GM12891 (cell line): ENCODE results near the gene ZNRF4. TPM values are rescaled to one million over a fixed set of nuclear protein-coding genes. Genes with fewer than 3 reads are reported as not detected.
"Not testable (repeated sequence)": the region's sequence is repeated elsewhere in the genome, so short reads cannot be mapped to it uniquely, and the experiment has no call there.

Experiments used
- DNase-seq: peaks from one replicate; pipeline ENCODE4 v3.0.0; 2011; ENCODE audit warnings: low spot score; ENCODE audit not compliant: insufficient read length
- FAIRE-seq: peaks from 2 replicates; lab custom pipeline; 2011; peaks lifted over from hg19 to GRCh38; lab: Jason Lieb, UNC
- PAX5 ChIP-seq: IDR thresholded peaks from 2 replicates; pipeline ENCODE4 v1.6.1; 2011; ENCODE audit warnings: low read length, moderate library complexity, mild to moderate bottlenecking; ENCODE audit not compliant: insufficient read depth, severe bottlenecking
- POLR2A ChIP-seq: IDR thresholded peaks from 2 replicates; pipeline ENCODE4 v1.6.1; 2011; ENCODE audit warnings: low read depth, low read length, control low read depth
- POLR2AphosphoS5 ChIP-seq: IDR thresholded peaks from 2 replicates; pipeline ENCODE4 v1.6.1; 2011; ENCODE audit warnings: low read depth, low read length, control low read depth
- POU2F2 ChIP-seq: IDR thresholded peaks from 2 replicates; pipeline ENCODE4 v1.6.1; 2011; ENCODE audit warnings: low read depth, mild to moderate bottlenecking, control low read depth, low read length, moderate library complexity
- SPI1 ChIP-seq: IDR thresholded peaks from 2 replicates; pipeline ENCODE4 v1.6.1; 2011; ENCODE audit warnings: low read depth, low read length, control low read depth
- TAF1 ChIP-seq: IDR thresholded peaks from 2 replicates; pipeline ENCODE4 v1.6.1; 2011; ENCODE audit warnings: low read depth, low read length, control low read depth
- polyA plus RNA-seq: library from polyadenylated mRNA; unstranded; fragments of >200 nt; gene quantifications from one replicate; pipeline ENCODE4 v1.2.1, GENCODE V29; 2012; ENCODE audit warnings: low read depth, missing spikeins, inconsistent platforms; ENCODE audit not compliant: missing spikeins

ZNRF4 gene, protein sequence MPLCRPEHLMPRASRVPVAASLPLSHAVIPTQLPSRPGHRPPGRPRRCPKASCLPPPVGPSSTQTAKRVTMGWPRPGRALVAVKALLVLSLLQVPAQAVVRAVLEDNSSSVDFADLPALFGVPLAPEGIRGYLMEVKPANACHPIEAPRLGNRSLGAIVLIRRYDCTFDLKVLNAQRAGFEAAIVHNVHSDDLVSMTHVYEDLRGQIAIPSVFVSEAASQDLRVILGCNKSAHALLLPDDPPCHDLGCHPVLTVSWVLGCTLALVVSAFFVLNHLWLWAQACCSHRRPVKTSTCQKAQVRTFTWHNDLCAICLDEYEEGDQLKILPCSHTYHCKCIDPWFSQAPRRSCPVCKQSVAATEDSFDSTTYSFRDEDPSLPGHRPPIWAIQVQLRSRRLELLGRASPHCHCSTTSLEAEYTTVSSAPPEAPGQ
- not detected for polyA plus RNA-seq

DNA sequence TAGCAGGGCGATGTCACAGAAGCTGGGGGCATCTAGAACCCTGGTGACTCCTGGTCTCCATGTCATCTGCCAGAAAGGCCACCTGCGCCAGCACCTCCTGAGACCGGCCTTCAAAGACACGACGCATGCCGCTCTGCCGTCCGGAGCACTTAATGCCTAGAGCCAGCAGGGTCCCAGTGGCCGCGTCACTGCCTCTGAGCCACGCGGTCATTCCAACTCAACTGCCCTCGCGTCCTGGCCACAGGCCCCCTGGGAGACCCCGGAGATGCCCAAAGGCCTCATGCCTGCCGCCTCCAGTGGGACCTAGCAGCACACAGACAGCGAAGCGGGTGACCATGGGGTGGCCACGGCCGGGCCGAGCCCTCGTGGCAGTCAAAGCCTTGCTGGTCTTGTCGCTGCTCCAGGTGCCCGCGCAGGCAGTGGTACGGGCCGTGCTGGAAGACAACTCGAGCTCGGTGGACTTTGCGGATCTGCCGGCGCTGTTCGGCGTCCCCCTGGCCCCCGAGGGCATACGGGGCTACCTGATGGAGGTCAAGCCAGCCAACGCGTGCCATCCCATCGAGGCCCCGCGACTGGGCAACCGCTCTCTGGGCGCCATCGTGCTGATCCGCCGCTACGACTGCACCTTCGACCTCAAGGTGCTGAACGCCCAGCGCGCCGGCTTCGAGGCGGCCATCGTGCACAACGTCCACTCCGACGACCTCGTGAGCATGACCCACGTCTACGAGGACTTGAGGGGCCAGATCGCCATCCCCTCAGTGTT is at the start of gene ZNRF4:
TSS of gene ZNRF4 (plus strand) at position 51 of the 763 bp plus-strand sequence. CDS start at position 126, 75 bp downstream.
- FAIRE-seq (no peak), DNase-seq (no peak)
- no peak for TF ChIP-seq PAX5
- TF ChIP-seq TAF1 = no peak
- no peak for TF ChIP-seq POLR2AphosphoS5
- TF ChIP-seq POU2F2 = no peak
- TF ChIP-seq SPI1 = no peak
- TF ChIP-seq POLR2A = no peak

DNA sequence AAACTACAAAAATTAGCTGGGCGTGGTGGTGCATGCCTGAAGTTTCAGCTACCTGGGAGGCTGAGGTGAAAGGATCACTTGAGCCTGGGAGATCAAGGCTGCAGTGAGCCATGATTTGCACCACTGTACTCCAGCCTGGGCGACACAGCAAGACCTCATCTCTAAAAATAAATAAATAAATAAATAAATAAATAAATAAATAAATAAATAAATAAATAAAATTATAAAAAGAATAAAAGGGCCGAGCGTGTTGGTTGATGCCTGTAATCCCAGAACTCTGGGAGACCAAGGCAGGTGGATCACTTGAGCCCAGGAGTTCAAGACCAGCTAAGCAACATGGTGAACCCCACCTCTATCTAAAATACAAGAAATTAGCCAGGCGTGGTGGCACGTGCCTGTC is 49.0 kb upstream of the ZNRF4 start:
- not testable (repeated sequence) for FAIRE-seq, DNase-seq

DNA sequence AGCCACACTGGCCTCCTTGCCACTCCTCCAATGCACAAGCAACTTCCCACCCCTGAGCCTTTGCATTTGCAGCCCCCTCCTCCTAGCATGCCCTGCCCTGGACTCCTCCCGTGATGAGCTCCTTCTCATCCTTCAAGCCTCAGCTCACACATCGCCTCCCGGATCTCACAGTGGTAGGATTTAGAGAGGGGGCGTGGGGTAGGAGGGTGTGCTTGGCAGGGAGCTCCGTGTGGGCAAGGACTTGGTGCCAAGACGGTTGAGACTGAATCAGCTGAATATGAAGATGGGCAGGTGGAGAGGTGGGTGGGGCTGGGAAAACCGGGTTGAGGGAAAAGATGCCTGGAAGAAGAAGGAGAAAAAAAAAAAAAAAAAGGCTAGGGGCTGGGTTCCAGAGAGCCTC is 48.4 kb upstream of the ZNRF4 start:
- TF ChIP-seq TAF1 (no peak), PAX5 (no peak), SPI1 (no peak), POU2F2 (no peak)
- DNase-seq (no peak), FAIRE-seq (no peak)

DNA sequence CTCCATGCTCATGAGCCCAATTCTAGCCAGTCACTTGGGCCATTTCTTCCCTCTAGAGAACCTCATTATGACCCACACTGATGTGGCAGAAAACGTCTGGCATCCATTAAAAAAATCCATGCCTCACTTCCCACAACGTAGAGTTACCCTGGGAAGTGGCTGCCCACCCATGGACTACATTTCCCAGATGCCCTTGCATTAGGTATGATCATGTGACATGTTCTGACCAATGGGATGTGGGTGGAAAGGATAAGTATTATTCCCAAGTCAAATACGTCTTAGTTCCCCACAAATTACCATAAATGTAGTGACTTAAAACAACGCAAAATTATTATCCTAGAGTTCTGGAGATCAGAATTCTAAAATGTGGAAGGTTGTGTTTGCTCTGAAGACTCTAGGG is 47.9 kb upstream of the ZNRF4 start:
- FAIRE-seq = no peak
- TF ChIP-seq POU2F2 (no peak), POLR2A (no peak), TAF1 (no peak), POLR2AphosphoS5 (no peak), PAX5 (no peak), SPI1 (no peak)
- no peak for DNase-seq

DNA sequence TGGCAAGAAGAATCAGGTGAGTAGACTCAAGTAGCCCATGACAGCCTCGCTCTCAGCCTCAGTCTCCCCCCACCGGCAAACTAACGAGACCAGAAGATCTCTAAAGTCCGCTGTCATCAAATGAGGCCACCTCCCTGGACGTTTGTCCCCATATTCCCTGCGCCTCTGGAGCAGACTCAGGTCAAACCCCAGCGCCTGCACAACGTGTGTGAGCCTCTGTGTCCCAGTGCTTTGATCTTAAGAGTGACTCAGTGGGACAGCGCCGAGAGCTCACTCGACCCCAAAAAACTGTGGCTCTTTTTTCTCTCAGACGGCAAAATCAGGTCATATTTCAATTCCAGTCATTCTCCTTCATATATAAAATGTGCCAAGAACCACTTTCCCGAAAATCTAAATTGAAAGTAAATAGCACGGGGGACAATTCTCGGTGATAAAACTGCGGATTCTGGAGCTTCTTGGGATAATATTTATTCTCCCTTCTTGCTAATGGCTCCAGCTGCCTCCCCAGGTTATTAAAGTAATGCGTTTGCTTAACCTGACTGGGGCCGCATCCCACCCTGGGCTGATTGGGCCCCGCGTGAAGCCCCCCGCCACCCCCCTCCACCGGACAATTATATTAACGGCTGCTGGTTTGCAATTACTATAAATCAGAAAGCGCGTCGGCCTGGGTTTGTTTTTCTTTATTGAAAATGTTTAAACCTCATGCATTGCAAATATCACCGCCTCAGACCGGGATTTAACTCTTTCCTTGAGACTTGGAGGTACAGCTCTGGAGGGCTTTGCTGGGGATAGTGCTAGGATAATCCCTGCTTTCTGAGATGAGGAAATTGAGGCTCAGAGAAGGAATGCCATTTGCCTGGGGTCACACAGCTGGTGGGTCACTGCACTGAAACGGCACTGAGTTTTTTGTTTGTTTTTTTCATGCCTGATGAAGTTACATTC is 37.5 kb upstream of the ZNRF4 start:
- DNase-seq (no peak), FAIRE-seq (no peak)
- TF ChIP-seq POU2F2 (no peak), TAF1 (no peak), SPI1 (no peak), POLR2AphosphoS5 (no peak), POLR2A (no peak), PAX5 (no peak)

DNA sequence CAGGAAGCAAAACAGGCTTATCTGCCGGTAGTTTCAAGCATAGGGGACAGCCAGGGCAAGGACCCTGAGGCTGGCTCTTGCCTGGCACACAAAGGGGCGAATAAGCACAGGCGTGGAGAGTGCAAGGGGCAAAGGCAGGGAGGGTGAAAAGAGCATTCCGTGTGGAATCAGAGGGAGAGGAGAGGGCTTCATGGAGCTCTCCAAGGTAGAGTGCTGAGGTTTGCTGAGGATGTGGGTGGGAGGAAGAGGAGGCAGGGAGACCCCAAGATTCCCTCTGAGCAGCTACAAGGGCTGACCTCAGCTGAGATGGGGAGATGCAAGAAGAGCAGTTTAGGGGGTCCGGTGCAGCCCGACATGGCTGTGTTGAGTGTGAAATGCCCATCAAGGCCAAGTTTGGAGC is 36.5 kb upstream of the ZNRF4 start:
- FAIRE-seq (no peak), DNase-seq (no peak)
- TF ChIP-seq POU2F2 = no peak
- TF ChIP-seq POLR2AphosphoS5 = no peak
- no peak for TF ChIP-seq PAX5
- TF ChIP-seq TAF1 = no peak

DNA sequence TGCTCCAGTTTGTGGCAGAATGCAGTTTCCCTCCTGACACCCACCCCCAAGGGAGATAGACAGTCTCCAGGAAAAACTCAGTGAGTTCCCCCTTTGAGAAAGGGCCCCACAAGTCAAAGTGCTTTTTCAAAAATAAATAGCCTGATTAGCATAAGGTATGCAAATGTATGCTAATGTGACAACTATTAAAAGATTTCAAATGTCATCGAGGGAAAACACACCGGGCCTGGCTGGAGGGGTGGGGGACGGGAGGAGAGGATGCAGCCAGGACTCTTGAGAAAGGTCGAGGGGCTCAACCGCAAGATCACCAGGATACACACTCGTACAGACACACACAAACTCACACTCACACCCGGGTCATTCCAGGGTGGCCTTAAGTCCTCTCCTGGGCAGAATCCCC is 34.3 kb upstream of the ZNRF4 start:
- no peak for FAIRE-seq
- TF ChIP-seq PAX5 = no peak
- no peak for DNase-seq

DNA sequence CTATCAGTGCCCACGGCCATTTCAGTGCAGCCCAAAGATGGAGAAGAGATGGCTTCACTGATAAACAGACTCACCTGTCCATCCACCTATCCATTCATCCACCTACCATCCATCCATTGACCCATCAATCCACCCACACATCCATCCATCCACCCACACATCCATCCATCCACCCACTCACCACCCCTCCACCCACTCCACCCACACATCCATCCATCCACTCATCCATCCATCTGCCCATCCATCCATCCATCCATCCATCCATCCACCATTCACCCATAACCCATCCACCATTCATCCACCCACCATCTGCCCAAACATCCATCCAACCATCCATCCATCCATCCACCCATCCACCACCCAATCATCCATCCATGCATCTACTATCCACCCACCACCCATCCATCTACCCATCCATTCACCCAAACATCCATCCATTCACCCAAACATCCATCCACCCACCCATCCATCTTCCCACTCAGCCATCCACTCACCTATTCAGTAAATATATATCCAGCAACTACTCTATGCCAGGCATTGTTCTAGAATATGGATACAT is 31.6 kb upstream of the ZNRF4 start:
- FAIRE-seq (no peak), DNase-seq (no peak)
- TF ChIP-seq POLR2A (no peak), TAF1 (no peak), PAX5 (no peak), POU2F2 (no peak), SPI1 (no peak), POLR2AphosphoS5 (no peak)

DNA sequence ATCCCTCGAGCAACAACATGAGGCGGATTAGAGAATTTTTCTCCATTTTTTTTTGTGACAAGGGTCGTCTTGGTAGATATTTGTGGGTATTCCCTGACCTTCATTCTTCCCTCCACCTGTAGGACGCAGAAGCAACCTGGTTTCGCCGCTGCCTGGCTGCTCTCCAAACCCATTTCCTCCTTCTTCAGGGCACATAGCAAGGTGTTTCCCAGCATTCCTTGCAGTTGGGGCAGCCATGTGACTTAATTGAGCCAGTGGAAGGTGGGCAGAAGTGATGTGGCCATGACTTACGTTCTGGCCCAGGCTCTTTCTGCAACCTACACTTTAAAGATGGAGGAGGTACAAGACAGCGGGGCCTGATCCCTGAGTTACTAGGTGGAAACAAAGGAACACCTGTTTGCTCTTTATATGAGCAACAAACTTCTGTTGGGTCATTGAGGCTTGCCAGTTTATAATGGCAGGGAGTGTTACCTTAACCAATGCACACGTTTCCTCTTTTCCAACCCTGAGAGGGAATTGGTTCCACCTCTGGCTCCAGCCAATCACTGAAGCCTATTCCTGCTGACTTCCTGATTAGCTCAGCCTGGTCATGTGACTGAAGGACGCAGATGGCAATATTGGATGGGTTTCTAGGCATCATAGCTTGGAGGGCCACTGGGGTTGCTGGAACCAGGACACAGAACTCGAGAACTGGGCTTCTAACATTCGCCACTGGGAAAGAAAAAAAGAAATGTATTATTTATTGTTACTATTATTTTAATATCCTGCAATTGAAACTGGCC is 30.8 kb upstream of the ZNRF4 start:
- DNase-seq = no peak
- FAIRE-seq = no peak
- no peak for TF ChIP-seq PAX5
- no peak for TF ChIP-seq POU2F2
- no peak for TF ChIP-seq TAF1
- no peak for TF ChIP-seq POLR2AphosphoS5
- TF ChIP-seq SPI1 = no peak
- no peak for TF ChIP-seq POLR2A
